CD4-positive, alpha-beta T cell (primary cell): Measurements from ENCODE around the gene IGSF5. TPM values are rescaled to one million over a fixed set of nuclear protein-coding genes. Genes with fewer than 3 reads are reported as not detected.

Experiments
- ATAC-seq: fragments of 200-7000 bp; cut with Tn5 transposase; one replicate; pipeline ENCODE4 v1.10.0; 2022; ENCODE audit warnings: mild to moderate bottlenecking; ENCODE audit not compliant: poor library complexity
- CTCF ChIA-PET: fragments of 350-600 bp; sonication (Branson Sonifier 250); formaldehyde crosslinking; loops from one replicate; lab custom pipeline; 2021; ENCODE audit warnings: antibody characterized with exemption, inconsistent platforms; lab: Charles Lee
- POLR2A ChIA-PET: fragments of 350-600 bp; sonication (Branson Sonifier 250); formaldehyde crosslinking; loops from one replicate; lab custom pipeline; 2021; ENCODE audit warnings: antibody characterized with exemption, inconsistent platforms; lab: Charles Lee
- DNase-seq, 14 experiments: peaks; one replicate each; pipeline ENCODE4 v3.0.0-alpha.2; 2013 to 2020; ENCODE audit warnings: mixed read lengths in 2 of 14
- H3K27ac ChIP-seq, 2 donors: one replicate each; pipeline versions ENCODE4 v1.5.1 to v1.7.0; 2013; ENCODE audit warnings: low read length in 2 of 2, low read depth in 1 of 2, mild to moderate bottlenecking in 1 of 2
- H3K27me3 ChIP-seq, 2 experiments: 1 replicate in 1 of 2; 2 replicates in 1 of 2; pipeline versions ENCODE4 v1.6.1 to v1.7.0; 2013; ENCODE audit warnings: low read length in 2 of 2, control low read depth in 1 of 2, mild to moderate bottlenecking in 1 of 2, moderate library complexity in 1 of 2; ENCODE audit not compliant: insufficient read depth in 2 of 2, control insufficient read depth in 1 of 2
- H3K36me3 ChIP-seq: one replicate; pipeline ENCODE4 v1.6.1; 2013; ENCODE audit warnings: low read length, control low read depth; ENCODE audit not compliant: insufficient read depth
- H3K4me1 ChIP-seq: one replicate; pipeline ENCODE4 v1.6.1; 2013; ENCODE audit warnings: low read length, control low read depth; ENCODE audit not compliant: insufficient read depth
- H3K4me3 ChIP-seq: one replicate; pipeline ENCODE4 v1.5.1; 2013; ENCODE audit warnings: mild to moderate bottlenecking, low read length, moderate library complexity
- H3K9me3 ChIP-seq, 2 experiments: 1 replicate in 1 of 2; 2 replicates in 1 of 2; pipeline versions ENCODE4 v1.6.1 to v1.7.0; 2013; ENCODE audit warnings: low read length in 2 of 2, mild to moderate bottlenecking in 2 of 2, control low read depth in 1 of 2, moderate library complexity in 1 of 2; ENCODE audit not compliant: control insufficient read depth in 1 of 2, insufficient read depth in 1 of 2
- H3K27ac Mint-ChIP-seq: one replicate; pipeline ENCODE4 v1.8.0; 2020; ENCODE audit warnings: mixed read lengths
- H3K27me3 Mint-ChIP-seq: one replicate; pipeline ENCODE4 v1.8.0; 2021; ENCODE audit warnings: mixed read lengths
- H3K36me3 Mint-ChIP-seq: one replicate; pipeline ENCODE4 v1.8.0; 2021; ENCODE audit warnings: low read depth, mixed read lengths
- H3K4me1 Mint-ChIP-seq: one replicate; pipeline ENCODE4 v1.8.0; 2021; ENCODE audit warnings: low read depth, mixed read lengths
- H3K4me3 Mint-ChIP-seq: one replicate; pipeline ENCODE4 v1.8.0; 2020; ENCODE audit warnings: mild to moderate bottlenecking, mixed read lengths
- H3K9me3 Mint-ChIP-seq: one replicate; pipeline ENCODE4 v1.8.0; 2020; ENCODE audit warnings: mixed read lengths
- intact Hi-C, 2 experiments: fragments of 100-400 bp; cut with DNase I in 1 of 2; cut with micrococcal nuclease in 1 of 2; formaldehyde crosslinking; loops; one replicate each; pipeline versions ENCODE4 v1.15.1 to v1.9.0; 2023 to 2025; cut with DNase I, micrococcal nuclease
- total RNA-seq, 174 experiments: library from RNA in 2 of 174; stranded (reverse) in 2 of 174; gene quantifications; one replicate each; pipeline ENCODE4 v1.2.3 and lab custom pipeline; 2021 to 2026
- TF ChIP-seq, protein P1 (sequence below): fragments of 200-600 bp; IDR thresholded peaks from one replicate; pipeline ENCODE4 v1.8.0; 2022; ENCODE audit warnings: antibody characterized with exemption, mild to moderate bottlenecking

Gene IGSF5
- total RNA-seq, 2 experiments from 2014 or later, result not detected

DNA sequence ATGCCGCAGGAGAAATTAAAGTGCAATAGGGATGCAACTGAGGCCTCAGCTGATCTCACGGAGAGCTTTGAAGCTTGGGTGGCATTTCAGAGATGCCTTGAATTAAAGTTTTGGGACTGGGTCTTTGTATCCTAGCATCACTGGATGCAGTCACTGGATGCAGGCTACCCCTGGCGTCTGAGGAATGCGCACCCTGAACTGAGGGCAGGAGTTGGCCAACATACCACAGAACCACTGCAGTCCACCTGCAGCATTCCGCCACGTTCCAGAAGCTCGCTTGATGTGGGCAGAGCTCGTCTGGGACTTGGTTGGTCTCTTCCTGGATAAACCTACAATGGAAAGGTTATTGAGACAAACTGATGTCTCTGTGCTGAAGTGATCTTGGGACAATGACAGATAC is 34.1 kb upstream of the IGSF5 start:
- TF ChIP-seq, protein P1, sequence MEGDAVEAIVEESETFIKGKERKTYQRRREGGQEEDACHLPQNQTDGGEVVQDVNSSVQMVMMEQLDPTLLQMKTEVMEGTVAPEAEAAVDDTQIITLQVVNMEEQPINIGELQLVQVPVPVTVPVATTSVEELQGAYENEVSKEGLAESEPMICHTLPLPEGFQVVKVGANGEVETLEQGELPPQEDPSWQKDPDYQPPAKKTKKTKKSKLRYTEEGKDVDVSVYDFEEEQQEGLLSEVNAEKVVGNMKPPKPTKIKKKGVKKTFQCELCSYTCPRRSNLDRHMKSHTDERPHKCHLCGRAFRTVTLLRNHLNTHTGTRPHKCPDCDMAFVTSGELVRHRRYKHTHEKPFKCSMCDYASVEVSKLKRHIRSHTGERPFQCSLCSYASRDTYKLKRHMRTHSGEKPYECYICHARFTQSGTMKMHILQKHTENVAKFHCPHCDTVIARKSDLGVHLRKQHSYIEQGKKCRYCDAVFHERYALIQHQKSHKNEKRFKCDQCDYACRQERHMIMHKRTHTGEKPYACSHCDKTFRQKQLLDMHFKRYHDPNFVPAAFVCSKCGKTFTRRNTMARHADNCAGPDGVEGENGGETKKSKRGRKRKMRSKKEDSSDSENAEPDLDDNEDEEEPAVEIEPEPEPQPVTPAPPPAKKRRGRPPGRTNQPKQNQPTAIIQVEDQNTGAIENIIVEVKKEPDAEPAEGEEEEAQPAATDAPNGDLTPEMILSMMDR, result no peak
- no peak for ATAC-seq
- H3K27ac Mint-ChIP-seq, result no peak overlapping the region
- H3K9me3 Mint-ChIP-seq, result no peaks in the 10 kb centered on the region
- H3K36me3 ChIP-seq, result no peaks in the 10 kb centered on the region
- intact Hi-C loops, result no loop called here
- CTCF ChIA-PET, result no interaction called here
- H3K36me3 Mint-ChIP-seq, result no peaks in the 10 kb centered on the region
- H3K27me3 Mint-ChIP-seq, result peaks cover 10% of the 10 kb centered on the region
- H3K4me1 Mint-ChIP-seq, result no peaks in the 10 kb centered on the region
- H3K4me1 ChIP-seq, result no peaks in the 10 kb centered on the region
- POLR2A ChIA-PET, result no interaction called here
- H3K4me3 ChIP-seq, result no peak overlapping the region
- no peaks in the 10 kb centered on the region for H3K27me3 ChIP-seq
- no peak overlapping the region for H3K27ac ChIP-seq
- H3K9me3 ChIP-seq, result peaks cover 0 to 6% of the 10 kb centered on the region in 2 experiments
- no peak overlapping the region for H3K4me3 Mint-ChIP-seq
- no peak for DNase-seq

DNA sequence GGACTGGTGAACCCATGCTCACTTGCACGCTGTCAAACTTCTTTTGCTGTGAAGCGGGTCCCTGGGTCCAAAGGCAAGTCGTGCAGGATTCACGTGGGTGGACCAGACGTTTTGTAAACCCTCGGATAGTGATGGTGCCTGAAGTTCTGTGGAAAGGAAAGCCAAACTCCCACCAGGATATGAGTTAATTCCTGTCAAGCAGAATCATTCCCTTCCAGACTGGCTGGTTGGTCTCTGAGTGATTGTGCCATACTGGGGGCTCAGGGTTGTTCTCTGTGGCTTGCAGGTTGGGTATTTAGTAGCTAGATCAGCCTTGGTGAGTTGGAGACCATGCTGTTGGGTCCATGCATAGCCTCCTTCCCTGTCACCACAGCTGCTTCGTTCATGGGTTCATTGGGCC is 32.7 kb upstream of the IGSF5 start:
- Mint-ChIP-seq H3K36me3 (no peaks in the 10 kb centered on the region), H3K4me3 (no peak overlapping the region), H3K27ac (no peak overlapping the region), H3K9me3 (no peaks in the 10 kb centered on the region), H3K27me3 (peaks cover 5% of the 10 kb centered on the region), H3K4me1 (no peaks in the 10 kb centered on the region)
- no peak for DNase-seq
- intact Hi-C loops, result no loop called here
- no peaks in the 10 kb centered on the region for H3K4me1 ChIP-seq
- no peak overlapping the region for H3K27ac ChIP-seq
- H3K4me3 ChIP-seq, result no peak overlapping the region
- H3K27me3 ChIP-seq, result no peaks in the 10 kb centered on the region
- ChIA-PET CTCF (no interaction called here), POLR2A (no interaction called here)
- no peak for ATAC-seq
- H3K36me3 ChIP-seq, result no peaks in the 10 kb centered on the region
- TF ChIP-seq, protein P1, result no peak
- peaks cover 0 to 6% of the 10 kb centered on the region in 2 experiments for H3K9me3 ChIP-seq

DNA sequence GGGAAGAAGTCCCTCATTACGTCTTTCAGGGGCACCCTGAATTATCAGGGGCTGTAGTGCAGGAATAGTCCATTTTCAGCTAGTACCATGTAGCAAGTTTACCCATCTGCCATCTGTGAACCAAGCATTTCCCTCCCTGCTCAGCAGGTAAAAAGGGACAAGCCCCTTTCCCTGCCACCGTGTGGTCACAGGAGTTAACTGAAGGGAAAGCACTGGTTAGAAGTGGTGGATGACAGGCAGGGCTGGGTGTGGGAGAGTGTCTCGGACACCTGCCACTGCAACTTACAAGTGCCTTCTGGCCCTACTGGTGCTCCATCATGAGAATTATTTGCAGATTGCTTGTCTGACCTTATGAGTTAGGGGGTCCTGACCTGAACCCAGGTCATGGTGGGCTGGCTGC is 32.0 kb upstream of the IGSF5 start:
- Histone ChIP-seq H3K36me3 (no peaks in the 10 kb centered on the region), H3K4me3 (no peak overlapping the region), H3K4me1 (no peaks in the 10 kb centered on the region), H3K9me3 (peaks cover 0 to 6% of the 10 kb centered on the region in 2 experiments), H3K27me3 (no peaks in the 10 kb centered on the region), H3K27ac (no peak overlapping the region)
- H3K9me3 Mint-ChIP-seq, result no peaks in the 10 kb centered on the region
- no peak overlapping the region for H3K27ac Mint-ChIP-seq
- ATAC-seq, result no peak
- no peak overlapping the region for H3K4me3 Mint-ChIP-seq
- TF ChIP-seq, protein P1, result no peak
- DNase-seq, result no peak
- ChIA-PET CTCF (no interaction called here), POLR2A (no interaction called here)
- no peaks in the 10 kb centered on the region for H3K36me3 Mint-ChIP-seq
- peaks cover 5% of the 10 kb centered on the region for H3K27me3 Mint-ChIP-seq
- no peaks in the 10 kb centered on the region for H3K4me1 Mint-ChIP-seq
- intact Hi-C loops, result no loop called here
